ENCODE data around the gene ZBTB42.

ZBTB42 gene

DNA sequence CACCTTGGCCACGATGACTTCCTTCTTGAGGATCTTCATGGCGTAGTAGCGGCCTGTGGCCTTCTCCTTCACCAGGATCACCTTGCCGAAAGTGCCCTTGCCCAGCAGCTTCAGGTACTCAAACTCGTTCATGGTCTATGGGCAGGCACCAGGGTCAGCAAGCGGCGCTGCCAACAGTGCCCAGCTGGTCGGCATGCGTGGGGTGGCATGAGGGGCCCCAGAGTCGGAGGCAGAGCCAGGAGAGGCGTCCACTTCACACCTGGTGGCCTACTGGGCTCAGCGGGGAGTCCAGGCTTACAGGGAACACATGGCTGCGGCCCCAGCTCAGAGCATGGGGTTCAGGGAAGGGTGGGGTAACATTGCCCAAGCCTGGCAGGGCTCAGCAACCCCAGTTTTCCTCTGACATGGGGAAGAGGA is 25.8 kb upstream of the ZBTB42 start:
- Histone ChIP-seq H3K4me1 (ENCODE audit: control insufficient read depth, insufficient read depth, low read length) (no peaks in the 10 kb centered on the region), H3K4me3 (ENCODE audit: low read depth, low read length) (no peak overlapping the region), H3K9me3 (ENCODE audit: control insufficient read depth, insufficient read depth, low read depth, low read length) (no peaks in the 10 kb centered on the region), H3K27ac (ENCODE audit: extremely low read depth, low read depth, low read length) (no peak overlapping the region), H3K36me3 (ENCODE audit: control insufficient read depth in 2 of 2, insufficient read depth in 1 of 2, low read length in 2 of 2) (peaks cover 0 to 98% of the 10 kb centered on the region in 2 experiments; a peak in 2 of 3 replicates)
- TF ChIP-seq PATZ1 (tag by site-specific recombination; IDR thresholded peaks at IDR 0.05) = no peak
- TF ChIP-seq, protein P1, sequence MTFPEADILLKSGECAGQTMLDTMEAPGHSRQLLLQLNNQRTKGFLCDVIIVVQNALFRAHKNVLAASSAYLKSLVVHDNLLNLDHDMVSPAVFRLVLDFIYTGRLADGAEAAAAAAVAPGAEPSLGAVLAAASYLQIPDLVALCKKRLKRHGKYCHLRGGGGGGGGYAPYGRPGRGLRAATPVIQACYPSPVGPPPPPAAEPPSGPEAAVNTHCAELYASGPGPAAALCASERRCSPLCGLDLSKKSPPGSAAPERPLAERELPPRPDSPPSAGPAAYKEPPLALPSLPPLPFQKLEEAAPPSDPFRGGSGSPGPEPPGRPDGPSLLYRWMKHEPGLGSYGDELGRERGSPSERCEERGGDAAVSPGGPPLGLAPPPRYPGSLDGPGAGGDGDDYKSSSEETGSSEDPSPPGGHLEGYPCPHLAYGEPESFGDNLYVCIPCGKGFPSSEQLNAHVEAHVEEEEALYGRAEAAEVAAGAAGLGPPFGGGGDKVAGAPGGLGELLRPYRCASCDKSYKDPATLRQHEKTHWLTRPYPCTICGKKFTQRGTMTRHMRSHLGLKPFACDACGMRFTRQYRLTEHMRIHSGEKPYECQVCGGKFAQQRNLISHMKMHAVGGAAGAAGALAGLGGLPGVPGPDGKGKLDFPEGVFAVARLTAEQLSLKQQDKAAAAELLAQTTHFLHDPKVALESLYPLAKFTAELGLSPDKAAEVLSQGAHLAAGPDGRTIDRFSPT (tag by site-specific recombination; IDR thresholded peaks at IDR 0.05) = peak; percentile 66
- ChIA-PET POLR2A (interaction anchor here (0.5 to 0.9 kb wide), 2 partner anchors 23 to 101 kb away, joined by 3 read pairs; partner anchors contain the start of gene SIVA1), CTCF (interaction anchor here (1.1 kb wide), 1 partner anchor 51 kb away, joined by 4 read pairs; no protein-coding TSS in a partner anchor)

- ChIA-PET POLR2A (no interaction called here), CTCF (no interaction called here)
- no peaks in the 10 kb centered on the region for H3K4me1 ChIP-seq (ENCODE audit: control insufficient read depth, insufficient read depth, low read length)
- peaks cover 0 to 97% of the 10 kb centered on the region in 2 experiments; a peak in 2 of 3 replicates for H3K36me3 ChIP-seq (ENCODE audit: control insufficient read depth in 2 of 2, insufficient read depth in 1 of 2, low read length in 2 of 2)
- H3K9me3 ChIP-seq (ENCODE audit: control insufficient read depth, insufficient read depth, low read depth, low read length) = no peaks in the 10 kb centered on the region
- TF ChIP-seq PATZ1 (tag by site-specific recombination; IDR thresholded peaks at IDR 0.05) = 0 out of 2 replicates have a peak, but pooled peaks have one; percentile 19
- TF ChIP-seq ZNF600 (tag by site-specific recombination; IDR thresholded peaks at IDR 0.05) = no peak
- no peak for TF ChIP-seq ZSCAN4 (tag by site-specific recombination; IDR thresholded peaks at IDR 0.05)
- no peak overlapping the region for H3K4me3 ChIP-seq (ENCODE audit: low read depth, low read length)
- H3K27ac ChIP-seq (ENCODE audit: extremely low read depth, low read depth, low read length) = no peak overlapping the region
Measured at GRCh38 chr14:104776481-104776880, 24.4 kb upstream of the ZBTB42 start.

DNA sequence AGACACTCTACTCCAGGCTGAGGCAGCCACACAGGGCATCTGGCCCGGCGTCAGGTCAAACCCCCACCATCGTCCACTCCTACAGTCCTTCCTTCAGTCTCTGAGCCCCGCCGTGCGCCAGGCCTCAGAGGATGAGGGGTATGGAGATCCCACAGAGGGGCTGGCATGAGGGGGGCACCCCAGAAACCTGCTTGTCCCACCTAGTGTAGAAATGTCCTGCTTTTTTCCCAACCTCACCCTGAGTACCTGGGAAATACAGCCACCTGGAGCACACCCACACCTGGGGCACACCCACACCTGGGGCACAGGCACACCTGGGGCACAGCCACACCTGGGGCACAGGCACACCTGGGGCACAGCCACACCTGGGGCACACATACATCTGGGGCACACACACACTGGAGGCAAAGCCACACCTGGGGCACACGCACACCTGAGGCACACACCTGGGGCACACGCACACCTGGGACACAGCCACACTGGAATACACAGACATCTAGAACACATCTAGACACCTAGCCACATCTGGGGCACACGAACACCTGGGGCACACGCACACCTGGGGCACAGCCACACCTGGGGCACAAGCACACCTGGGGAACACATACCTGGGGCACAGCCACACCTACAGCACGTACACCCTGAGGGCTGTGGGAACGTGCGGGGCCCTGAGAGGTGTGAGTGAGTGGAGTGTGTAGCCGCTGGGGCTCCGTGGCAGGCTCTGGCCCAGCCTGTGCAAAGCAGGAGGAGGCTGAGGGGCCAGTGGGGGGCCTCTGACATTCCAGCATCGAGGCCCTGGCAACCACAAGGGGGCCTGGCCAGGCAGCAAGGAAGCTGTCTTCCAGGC is 23.7 kb upstream of the ZBTB42 start:
- ChIA-PET POLR2A (no interaction called here), CTCF (no interaction called here)
- Histone ChIP-seq H3K27ac (ENCODE audit: extremely low read depth, low read depth, low read length) (no peak overlapping the region), H3K9me3 (ENCODE audit: control insufficient read depth, insufficient read depth, low read depth, low read length) (no peaks in the 10 kb centered on the region), H3K36me3 (ENCODE audit: control insufficient read depth in 2 of 2, insufficient read depth in 1 of 2, low read length in 2 of 2) (peaks cover 0 to 93% of the 10 kb centered on the region in 2 experiments; a peak in 2 of 3 replicates), H3K4me3 (ENCODE audit: low read depth, low read length) (no peak overlapping the region), H3K4me1 (ENCODE audit: control insufficient read depth, insufficient read depth, low read length) (no peaks in the 10 kb centered on the region)
- peak; percentile 99 for TF ChIP-seq ZEB2 (tag by site-specific recombination; IDR thresholded peaks at IDR 0.05)
- peak; percentile 51 for TF ChIP-seq ZIC2 (tag by site-specific recombination; IDR thresholded peaks at IDR 0.05)
- TF ChIP-seq TCF7L2 (IDR thresholded peaks at IDR 0.05; ENCODE audit: borderline replicate concordance, low read depth, low read length) = no peak
- no peak for TF ChIP-seq ZNF423 (tag by site-specific recombination; IDR thresholded peaks at IDR 0.05)
- 0 out of 2 replicates have a peak, but pooled peaks have one; percentile 26 for TF ChIP-seq GLIS1 (tag by site-specific recombination; IDR thresholded peaks at IDR 0.05)

Data from HEK293 (cell line).